Adrenal gland (tissue), 12 donors: ENCODE data around the gene SEPHS1. TPM values are rescaled to one million over a fixed set of nuclear protein-coding genes. Genes with fewer than 3 reads are reported as not detected.
"Not testable (repeated sequence)": the region's sequence is repeated elsewhere in the genome, so short reads cannot be mapped to it uniquely, and the experiment has no call there.

Experiments
- DNase-seq, 7 donors: peaks; one replicate each; pipeline ENCODE4 v3.0.0-alpha.2; 2019 to 2020
- H3K27ac ChIP-seq, 5 donors: fragments of 200-600 bp; sonication (generic) in 4 of 5; 1 replicate in 3 of 5; 2 replicates in 2 of 5; pipeline versions ENCODE4 v1.5.1 to v1.8.0; 2016 to 2020; ENCODE audit warnings: mild to moderate bottlenecking in 1 of 5
- H3K27me3 ChIP-seq: fragments of 200-600 bp; 2 replicates; pipeline ENCODE4 v1.8.0; 2021
- H3K36me3 ChIP-seq, 2 donors: fragments of 200-600 bp; replicated peaks in 1 of 2; 1 replicate in 1 of 2; 2 replicates in 1 of 2; pipeline versions ENCODE4 v1.5.1 to v1.8.0; 2018 to 2022
- H3K4me1 ChIP-seq, 2 donors: fragments of 200-600 bp; replicated peaks in 1 of 2; 1 replicate in 1 of 2; 2 replicates in 1 of 2; pipeline versions ENCODE4 v1.5.1 to v1.8.0; 2018 to 2021
- H3K4me3 ChIP-seq, 4 donors: fragments of 200-600 bp; sonication (generic) in 3 of 4; one replicate each; pipeline ENCODE4 v1.5.1; 2016 to 2018
- H3K9me3 ChIP-seq, 3 donors: fragments of 200-600 bp; sonication (generic) in 1 of 3; replicated peaks in 1 of 3; 1 replicate in 2 of 3; 2 replicates in 1 of 3; pipeline versions ENCODE4 v1.5.1 to v1.8.0; 2016 to 2021
- POLR2A ChIP-seq, 2 donors: fragments of 450-650 bp; IDR thresholded peaks; one replicate each; pipeline ENCODE4 v1.6.1; 2017; ENCODE audit warnings: antibody characterized with exemption in 2 of 2, mild to moderate bottlenecking in 2 of 2, moderate library complexity in 1 of 2
- WGBS, 4 donors: extraction: QIAGEN DNeasy Blood & Tissue Kit in 2 of 4; methylation state at CpG; one replicate each; pipeline versions ENCODE4 v1.1.5 to v1.1.7; 2013 to 2017; 5-methylcytosine and 5-hydroxymethylcytosine counted together
- intact Hi-C, 2 donors: fragments of 100-400 bp; cut with DNase I; formaldehyde crosslinking; loops; one replicate each; pipeline versions ENCODE4 v1.14.1 to v1.15.0; 2022 to 2023
- polyA plus RNA-seq, 3 donors: library from polyadenylated mRNA; stranded (reverse); fragments of 200-250 nt in 2 of 3; fragments of 350-450 nt in 1 of 3; fragmentation: Illumina TruSeq in 1 of 3; extraction: RNeasy Lipid Tissue Mini Kit (QIAGEN cat#74804) in 1 of 3; gene quantifications; one replicate each; pipeline ENCODE4 v1.2.3, GENCODE V29; 2013 to 2014
- total RNA-seq, 9 donors: library from RNA; depleted of rRNA in 4 of 9; stranded (reverse); fragments of >200 nt in 4 of 9; fragments of 120-200 nt in 1 of 9; fragmentation: NEBNext Ultra II Directional in 1 of 9; extraction: Animal tissue kit (Norgen Biotek cat#: 25700) in 1 of 9; gene quantifications; one replicate each; pipeline versions ENCODE4 v1.1.0 to v1.2.4, GENCODE V29; 2013 to 2023
- TF ChIP-seq, protein P1 (sequence below), 6 experiments: fragments of 450-650 bp in 4 of 6; fragments of 200-600 bp in 2 of 6; sonication (generic) in 1 of 6; IDR thresholded peaks; 1 replicate in 5 of 6; 2 replicates in 1 of 6; pipeline versions ENCODE4 v1.5.1 to v1.8.0; 2016 to 2021; ENCODE audit warnings: antibody characterized with exemption in 6 of 6, mild to moderate bottlenecking in 2 of 6, moderate library complexity in 1 of 6
- donor health status: healthy with polysubstance abuse.
- donor health status: Bipolar disorder and iron deficiency.
- donor health status: DM: yes; HTN: yes; CAD: no.
- donor health status: DM: no; HTN: no; CAD: no.
- donor health status: DM: no; HTN: no; CAD: no.
- donor health status: DM: yes; HTN: yes; CAD: no.

SEPHS1 gene
- total and polyA plus RNA-seq, 12 donors = 24.5 to 91.1 (median 46.1) TPM

DNA sequence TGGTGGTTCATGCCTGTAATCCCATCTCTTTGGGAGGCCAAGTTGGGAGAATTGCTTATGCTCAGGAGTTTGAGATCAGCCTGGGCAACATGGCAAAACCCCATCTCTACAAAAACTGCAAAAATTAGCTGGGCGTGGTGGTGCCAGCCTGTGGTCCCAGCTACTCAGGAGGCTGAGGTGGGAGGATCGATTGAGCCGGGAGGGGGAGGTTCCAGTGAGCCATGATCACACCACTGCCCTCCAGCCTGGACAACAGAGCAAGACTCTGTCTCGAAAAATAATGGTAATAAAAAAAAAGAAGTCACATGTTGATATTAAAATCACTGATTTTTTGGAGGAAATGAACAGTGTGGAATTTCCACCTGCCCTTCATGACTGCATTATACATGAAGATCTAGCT lies 64.0 kb downstream of the SEPHS1 start:
- Histone ChIP-seq H3K4me3 (no peak overlapping the region), H3K9me3 (no peaks in the 10 kb centered on the region), H3K36me3 (peaks cover 0 to 22% of the 10 kb centered on the region in 2 donors), H3K27me3 (no peaks in the 10 kb centered on the region), H3K27ac (no peak overlapping the region), H3K4me1 (no peaks in the 10 kb centered on the region)
- intact Hi-C loops = no loop called here
- TF ChIP-seq, protein P1, sequence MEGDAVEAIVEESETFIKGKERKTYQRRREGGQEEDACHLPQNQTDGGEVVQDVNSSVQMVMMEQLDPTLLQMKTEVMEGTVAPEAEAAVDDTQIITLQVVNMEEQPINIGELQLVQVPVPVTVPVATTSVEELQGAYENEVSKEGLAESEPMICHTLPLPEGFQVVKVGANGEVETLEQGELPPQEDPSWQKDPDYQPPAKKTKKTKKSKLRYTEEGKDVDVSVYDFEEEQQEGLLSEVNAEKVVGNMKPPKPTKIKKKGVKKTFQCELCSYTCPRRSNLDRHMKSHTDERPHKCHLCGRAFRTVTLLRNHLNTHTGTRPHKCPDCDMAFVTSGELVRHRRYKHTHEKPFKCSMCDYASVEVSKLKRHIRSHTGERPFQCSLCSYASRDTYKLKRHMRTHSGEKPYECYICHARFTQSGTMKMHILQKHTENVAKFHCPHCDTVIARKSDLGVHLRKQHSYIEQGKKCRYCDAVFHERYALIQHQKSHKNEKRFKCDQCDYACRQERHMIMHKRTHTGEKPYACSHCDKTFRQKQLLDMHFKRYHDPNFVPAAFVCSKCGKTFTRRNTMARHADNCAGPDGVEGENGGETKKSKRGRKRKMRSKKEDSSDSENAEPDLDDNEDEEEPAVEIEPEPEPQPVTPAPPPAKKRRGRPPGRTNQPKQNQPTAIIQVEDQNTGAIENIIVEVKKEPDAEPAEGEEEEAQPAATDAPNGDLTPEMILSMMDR (IDR thresholded peaks at IDR 0.05) = no peak
- TF ChIP-seq POLR2A (IDR thresholded peaks at IDR 0.05) = no peak
- WGBS, 4 donors = 92 to 100% (median 94%) methylated on average over 4 of the region's 4 CpGs
- DNase-seq = no peak

DNA sequence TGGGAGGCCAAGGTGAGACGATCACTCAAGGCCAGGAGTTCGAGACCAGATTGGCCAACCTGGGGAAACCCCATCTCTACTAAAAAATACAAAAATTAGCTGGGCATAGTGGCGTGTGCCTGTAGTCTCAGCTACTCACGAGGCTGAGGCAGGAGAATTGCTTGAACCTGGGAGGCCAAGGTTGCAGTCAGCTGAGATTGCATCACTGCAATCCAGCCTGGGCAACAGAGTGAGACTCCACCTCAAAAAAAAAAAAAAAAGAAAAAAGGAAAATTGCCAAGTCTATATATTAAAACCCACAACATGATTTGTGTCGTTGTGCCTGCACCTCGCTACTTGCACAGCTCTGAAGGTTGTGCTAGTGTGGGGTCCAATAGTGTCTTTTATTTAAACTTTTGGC lies 65.7 kb downstream of the SEPHS1 start:
- H3K4me3 ChIP-seq, H3K27ac ChIP-seq, H3K4me1 ChIP-seq, H3K27me3 ChIP-seq, DNase-seq, H3K9me3 ChIP-seq, intact Hi-C loops: not testable (repeated sequence)
- 69 to 80% (median 78%) methylated on average over 6 of the region's 6 CpGs for WGBS, 4 donors
- peaks cover 0 to 19% of the 10 kb centered on the region in 2 donors for H3K36me3 ChIP-seq

DNA sequence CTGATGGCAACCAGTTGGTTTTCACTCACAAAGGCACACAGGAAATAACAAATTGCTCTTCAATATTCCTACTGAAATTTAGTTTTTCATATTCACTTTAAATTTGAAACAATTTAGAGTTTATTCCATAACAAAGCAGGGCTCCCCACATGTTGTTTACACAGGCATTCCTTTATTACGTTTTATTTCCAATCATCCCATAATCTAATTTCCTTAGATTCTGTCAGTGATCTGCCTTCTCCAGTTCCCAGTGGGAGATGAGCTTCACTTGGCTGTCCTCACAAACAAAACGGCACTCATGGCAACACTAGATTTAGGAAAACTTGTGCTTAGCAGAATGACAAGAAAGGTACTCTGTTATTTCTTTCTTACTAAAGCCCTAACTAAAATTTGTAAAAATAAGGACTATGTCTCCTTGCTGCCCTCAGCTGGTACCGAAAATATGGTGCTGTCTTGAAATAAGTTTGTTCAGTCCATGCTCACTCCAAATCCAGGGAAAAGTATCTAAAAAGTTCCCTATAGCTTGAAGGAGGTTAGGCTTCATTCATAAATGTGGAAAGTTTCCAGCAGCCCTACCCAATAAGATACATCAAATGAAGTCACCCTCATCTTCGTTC lies 71.2 kb downstream of the SEPHS1 start:
- H3K9me3 ChIP-seq = no peaks in the 10 kb centered on the region
- no peaks in the 10 kb centered on the region for H3K27me3 ChIP-seq
- 63 to 73% (median 68%) methylated on average over 4 of the region's 4 CpGs for WGBS, 4 donors
- no peak for DNase-seq
- no peaks in the 10 kb centered on the region for H3K4me1 ChIP-seq
- H3K27ac ChIP-seq = no peak overlapping the region
- H3K36me3 ChIP-seq = peaks cover 0 to 12% of the 10 kb centered on the region in 2 donors
- H3K4me3 ChIP-seq = no peak overlapping the region
- TF ChIP-seq, protein P1 (IDR thresholded peaks at IDR 0.05) = peak in 2 of 6 experiments; percentile 5 to 17
- no peak for TF ChIP-seq POLR2A (IDR thresholded peaks at IDR 0.05)
- intact Hi-C loops = no loop called here

DNA sequence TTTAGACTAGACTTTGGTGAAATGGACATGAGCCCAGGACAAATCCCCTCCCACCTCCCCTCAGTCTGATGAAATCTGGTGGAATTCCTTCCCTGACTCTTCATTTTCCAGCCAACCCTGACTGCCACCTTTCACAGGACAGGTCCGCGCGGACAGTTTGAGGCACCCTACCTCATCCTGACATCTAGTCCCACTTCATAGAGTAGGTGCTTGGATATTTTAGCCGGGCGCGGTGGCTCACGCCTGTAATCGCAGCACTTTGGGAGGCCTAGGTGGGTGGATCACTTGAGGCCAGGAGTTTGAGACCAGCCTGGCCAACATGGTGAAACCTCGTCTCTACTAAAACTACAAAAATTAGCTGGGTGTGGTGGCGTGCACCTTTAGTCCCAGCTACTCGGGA lies 71.9 kb downstream of the SEPHS1 start:
- 95 to 99% (median 98%) methylated on average over 10 to 11 of the region's 11 CpGs for WGBS, 4 donors
- H3K27me3 ChIP-seq, H3K4me3 ChIP-seq, intact Hi-C loops, H3K9me3 ChIP-seq, DNase-seq, H3K36me3 ChIP-seq, H3K27ac ChIP-seq, H3K4me1 ChIP-seq: not testable (repeated sequence)

DNA sequence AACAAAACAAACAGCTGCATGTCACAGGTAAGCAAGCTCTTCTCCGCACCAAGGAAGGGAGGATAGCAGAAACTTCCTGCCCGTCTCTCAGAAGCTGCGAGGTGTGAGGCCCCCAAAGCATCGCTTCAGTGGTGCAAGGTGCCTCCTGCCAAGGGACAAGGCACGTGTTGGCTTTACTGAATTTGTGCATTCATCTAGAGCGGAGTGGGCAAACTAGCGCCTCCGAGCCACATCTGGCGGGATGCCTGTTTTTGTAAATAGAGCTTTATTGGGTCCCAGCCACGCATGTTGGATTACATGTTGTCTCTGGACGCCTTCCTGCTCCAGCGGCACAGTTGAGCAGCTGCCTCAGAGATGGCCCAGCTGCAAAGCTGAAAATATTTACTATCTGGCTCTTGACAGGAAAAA lies 75.9 kb downstream of the SEPHS1 start:
- TF ChIP-seq POLR2A (IDR thresholded peaks at IDR 0.05) = no peak
- TF ChIP-seq, protein P1 (IDR thresholded peaks at IDR 0.05) = no peak

More for the DNA sequence above, 75.9 kb downstream of the SEPHS1 start:
- peak in 5 of 7 donors; percentile 14 to 62 (median 29) for DNase-seq
- intact Hi-C loops = no loop called here
- Histone ChIP-seq H3K9me3 (no peaks in the 10 kb centered on the region), H3K36me3 (no peaks in the 10 kb centered on the region), H3K27me3 (no peaks in the 10 kb centered on the region), H3K27ac (no peak overlapping the region), H3K4me1 (no peaks in the 10 kb centered on the region), H3K4me3 (no peak overlapping the region)
- WGBS, 4 donors = 67 to 86% (median 80%) methylated on average over 12 of the region's 12 CpGs
